Mesenchymal stem cell (in vitro differentiated cells and primary cell): ENCODE results near the gene SDK2.

Experiments used
- DNase-seq: peaks from one replicate; pipeline ENCODE4 v3.0.0-alpha.2; 2013
- H2AFZ ChIP-seq: one replicate; pipeline ENCODE4 v1.6.1; 2013; ENCODE audit warnings: low read depth, mild to moderate bottlenecking, control low read depth, inconsistent platforms, low read length, moderate library complexity
- H2AK5ac ChIP-seq: 2 replicates; pipeline ENCODE4 v1.6.1; 2013; ENCODE audit warnings: low read length, moderate library complexity, mild to moderate bottlenecking, inconsistent platforms; ENCODE audit not compliant: severe bottlenecking
- H2BK120ac ChIP-seq: one replicate; pipeline ENCODE4 v1.6.1; 2013; ENCODE audit warnings: low read depth, mild to moderate bottlenecking, inconsistent platforms, low read length, moderate library complexity
- H2BK12ac ChIP-seq, 2 experiments: one replicate each; pipeline ENCODE4 v1.6.1; 2013; ENCODE audit warnings: inconsistent platforms in 2 of 2, low read length in 2 of 2, mild to moderate bottlenecking in 2 of 2, moderate library complexity in 2 of 2, control low read depth in 1 of 2
- H2BK15ac ChIP-seq: one replicate; pipeline ENCODE4 v1.6.1; 2013; ENCODE audit warnings: mild to moderate bottlenecking, low read depth, inconsistent platforms; ENCODE audit not compliant: poor library complexity, severe bottlenecking
- H2BK5ac ChIP-seq: 2 replicates; pipeline ENCODE4 v1.6.1; 2013; ENCODE audit warnings: low read depth, mild to moderate bottlenecking, low read length, control low read depth, inconsistent platforms; ENCODE audit not compliant: poor library complexity, severe bottlenecking
- H3K14ac ChIP-seq, 2 experiments: one replicate each; pipeline ENCODE4 v1.6.1; 2013; ENCODE audit warnings: inconsistent platforms in 2 of 2, low read length in 2 of 2, control low read depth in 1 of 2, mild to moderate bottlenecking in 1 of 2, moderate library complexity in 1 of 2
- H3K18ac ChIP-seq, 2 experiments: one replicate each; pipeline ENCODE4 v1.6.1; 2013; ENCODE audit warnings: inconsistent platforms in 2 of 2, low read length in 2 of 2, control low read depth in 1 of 2, low read depth in 1 of 2, mild to moderate bottlenecking in 1 of 2
- H3K23ac ChIP-seq, 2 experiments: one replicate each; pipeline ENCODE4 v1.6.1; 2013; ENCODE audit warnings: inconsistent platforms in 2 of 2, low read length in 2 of 2, mild to moderate bottlenecking in 2 of 2, moderate library complexity in 2 of 2, control low read depth in 1 of 2
- H3K27ac ChIP-seq: 2 replicates; pipeline ENCODE4 v1.5.1; 2013; ENCODE audit warnings: mild to moderate bottlenecking, moderate library complexity, low read length, control low read depth, inconsistent platforms; ENCODE audit not compliant: poor library complexity, severe bottlenecking
- H3K27me3 ChIP-seq, 2 experiments: 2 replicates each; pipeline versions ENCODE4 v1.6.1 to v1.7.0; 2013; ENCODE audit warnings: low read length in 2 of 2, mild to moderate bottlenecking in 2 of 2, moderate library complexity in 2 of 2, control low read depth in 1 of 2, inconsistent platforms in 1 of 2; ENCODE audit not compliant: control insufficient read depth in 1 of 2, insufficient read depth in 1 of 2
- H3K36me3 ChIP-seq, 2 experiments: 2 replicates each; pipeline versions ENCODE4 v1.6.1 to v1.7.0; 2013; ENCODE audit warnings: low read length in 2 of 2, control low read depth in 1 of 2, inconsistent platforms in 1 of 2, low read depth in 1 of 2, mild to moderate bottlenecking in 1 of 2; ENCODE audit not compliant: insufficient read depth in 2 of 2, control insufficient read depth in 1 of 2
- H3K4ac ChIP-seq, 2 experiments: one replicate each; pipeline ENCODE4 v1.6.1; 2013; ENCODE audit warnings: inconsistent platforms in 2 of 2, low read length in 2 of 2, mild to moderate bottlenecking in 2 of 2, moderate library complexity in 2 of 2, control low read depth in 1 of 2, low read depth in 1 of 2
- H3K4me1 ChIP-seq: 2 replicates; pipeline ENCODE4 v1.6.1; 2013; ENCODE audit warnings: low read depth, low read length, control low read depth; ENCODE audit not compliant: control insufficient read depth, insufficient read depth
- H3K4me2 ChIP-seq: 2 replicates; pipeline ENCODE4 v1.6.1; 2013; ENCODE audit warnings: low read length, mild to moderate bottlenecking, inconsistent platforms; ENCODE audit not compliant: poor library complexity, severe bottlenecking
- H3K4me3 ChIP-seq, 2 experiments: 2 replicates each; pipeline versions ENCODE4 v1.5.1 to v1.7.0; 2013; ENCODE audit warnings: low read length in 2 of 2, mild to moderate bottlenecking in 2 of 2, control low read depth in 1 of 2, low read depth in 1 of 2; ENCODE audit not compliant: insufficient read depth in 1 of 2
- H3K79me1 ChIP-seq: replicated peaks from 2 replicates; pipeline ENCODE4 v1.6.1; 2013; ENCODE audit warnings: mild to moderate bottlenecking, control low read depth, low read length, inconsistent platforms; ENCODE audit not compliant: poor library complexity, severe bottlenecking
- H3K9ac ChIP-seq: 2 replicates; pipeline ENCODE4 v1.7.0; 2013; ENCODE audit warnings: mild to moderate bottlenecking, low read length, moderate library complexity
- H3K9me3 ChIP-seq: 2 replicates; pipeline ENCODE4 v1.7.0; 2013; ENCODE audit warnings: mild to moderate bottlenecking, low read length; ENCODE audit not compliant: control insufficient read depth
- H4K8ac ChIP-seq: one replicate; pipeline ENCODE4 v1.6.1; 2013; ENCODE audit warnings: inconsistent platforms, mild to moderate bottlenecking, low read length, moderate library complexity
- H4K91ac ChIP-seq: one replicate; pipeline ENCODE4 v1.6.1; 2013; ENCODE audit warnings: mild to moderate bottlenecking, low read length, inconsistent platforms
- WGBS: methylation state at CpG from one replicate; pipeline ENCODE4 v1.1.7; 2013; ENCODE audit warnings: mixed read lengths; 5-methylcytosine and 5-hydroxymethylcytosine counted together

Gene SDK2

DNA sequence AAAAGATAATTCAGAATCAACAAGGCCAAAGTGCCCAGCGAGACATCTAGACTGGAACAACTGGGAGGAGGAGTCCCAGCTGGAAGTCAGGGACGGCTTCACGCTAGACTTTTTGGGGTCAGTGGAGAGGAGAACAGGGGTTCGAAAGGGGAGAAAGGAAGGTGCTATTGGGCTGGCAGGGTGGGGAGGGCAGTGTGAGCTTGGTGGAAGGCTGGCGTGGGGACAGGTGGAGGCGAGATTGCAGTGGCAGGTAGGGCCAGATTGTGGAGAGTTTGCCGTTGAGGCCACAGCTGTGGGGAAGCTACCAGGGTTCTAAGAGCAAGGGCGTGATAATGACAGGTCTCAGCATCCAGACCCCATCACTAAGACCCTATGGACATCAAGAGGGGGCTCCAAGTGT is 10.5 kb downstream of the SDK2 start:
- Histone ChIP-seq H3K4me2 (no peak overlapping the region), H3K9me3 (no peaks in the 10 kb centered on the region), H2BK5ac (no peak overlapping the region), H3K18ac (no peak overlapping the region), H2AFZ (no peak overlapping the region), H3K36me3 (no peaks in the 10 kb centered on the region), H3K79me1 (no peaks in the 10 kb centered on the region), H2AK5ac (no peak overlapping the region), H3K23ac (no peak overlapping the region), H4K91ac (no peak overlapping the region), H3K4ac (no peak overlapping the region), H3K27me3 (peaks cover 12 to 49% of the 10 kb centered on the region in 2 experiments), H2BK120ac (no peak overlapping the region), H3K9ac (no peak overlapping the region), H3K27ac (no peak overlapping the region), H3K14ac (no peak overlapping the region), H4K8ac (no peak overlapping the region), H2BK15ac (no peak overlapping the region), H3K4me3 (no peak overlapping the region), H2BK12ac (no peak overlapping the region), H3K4me1 (no peaks in the 10 kb centered on the region)
- WGBS = 83% methylated on average over 8 of the region's 8 CpGs
- DNase-seq = no peak

- H3K4me3 ChIP-seq = no peak overlapping the region
- no peak overlapping the region for H3K23ac ChIP-seq
- H2BK5ac ChIP-seq = no peak overlapping the region
- no peaks in the 10 kb centered on the region for H3K9me3 ChIP-seq
- no peaks in the 10 kb centered on the region for H3K4me1 ChIP-seq
- H3K27me3 ChIP-seq = peaks cover 4 to 40% of the 10 kb centered on the region in 2 experiments
- no peak overlapping the region for H3K18ac ChIP-seq
- no peak overlapping the region for H3K4me2 ChIP-seq
- no peak overlapping the region for H2BK15ac ChIP-seq
- no peak overlapping the region for H3K4ac ChIP-seq
- 83% methylated on average over 1 of the region's 2 CpGs for WGBS
- no peaks in the 10 kb centered on the region for H3K36me3 ChIP-seq
- H3K9ac ChIP-seq = no peak overlapping the region
- no peak overlapping the region for H3K27ac ChIP-seq
- H4K8ac ChIP-seq = no peak overlapping the region
- H3K14ac ChIP-seq = no peak overlapping the region
- no peak overlapping the region for H2BK12ac ChIP-seq
- H2AK5ac ChIP-seq = no peak overlapping the region
- no peak overlapping the region for H4K91ac ChIP-seq
- H3K79me1 ChIP-seq = no peaks in the 10 kb centered on the region
- no peak overlapping the region for H2AFZ ChIP-seq
- no peak for DNase-seq
- H2BK120ac ChIP-seq = no peak overlapping the region
Observed at GRCh38 chr17:73632513-73632912, 11.7 kb downstream of the SDK2 start.

GRCh38 chr17:73630965-73631595 is 13.2 kb downstream of the SDK2 start:
- Histone ChIP-seq H3K9ac (no peak overlapping the region), H3K23ac (no peak overlapping the region), H2BK5ac (no peak overlapping the region), H4K8ac (no peak overlapping the region), H2BK12ac (no peak overlapping the region), H3K79me1 (no peaks in the 10 kb centered on the region), H3K14ac (no peak overlapping the region), H3K36me3 (no peaks in the 10 kb centered on the region), H3K4ac (no peak overlapping the region), H2AK5ac (no peak overlapping the region), H3K4me1 (no peaks in the 10 kb centered on the region), H3K27ac (no peak overlapping the region), H3K9me3 (no peaks in the 10 kb centered on the region), H3K27me3 (peaks cover 4 to 36% of the 10 kb centered on the region in 2 experiments), H4K91ac (no peak overlapping the region), H3K4me3 (no peak overlapping the region), H3K18ac (no peak overlapping the region), H2AFZ (no peak overlapping the region), H2BK120ac (no peak overlapping the region), H3K4me2 (no peak overlapping the region), H2BK15ac (no peak overlapping the region)
- DNase-seq = no peak
- WGBS = 89% methylated on average over 19 of the region's 19 CpGs

GRCh38 chr17:73630531-73630930 is 13.7 kb downstream of the SDK2 start:
- H3K36me3 ChIP-seq = no peaks in the 10 kb centered on the region
- no peak overlapping the region for H2BK15ac ChIP-seq
- H2BK5ac ChIP-seq = no peak overlapping the region
- no peak overlapping the region for H2BK12ac ChIP-seq
- H3K4ac ChIP-seq = no peak overlapping the region
- WGBS = 83% methylated on average over 6 of the region's 6 CpGs
- H4K91ac ChIP-seq = no peak overlapping the region
- H2BK120ac ChIP-seq = no peak overlapping the region
- no peak for DNase-seq
- H3K27me3 ChIP-seq = peaks cover 4 to 31% of the 10 kb centered on the region in 2 experiments
- H3K9ac ChIP-seq = no peak overlapping the region
- H3K18ac ChIP-seq = no peak overlapping the region
- H2AFZ ChIP-seq = no peak overlapping the region
- H4K8ac ChIP-seq = no peak overlapping the region
- H3K4me1 ChIP-seq = no peaks in the 10 kb centered on the region
- no peak overlapping the region for H2AK5ac ChIP-seq
- no peak overlapping the region for H3K14ac ChIP-seq
- H3K4me3 ChIP-seq = no peak overlapping the region
- no peaks in the 10 kb centered on the region for H3K9me3 ChIP-seq
- no peak overlapping the region for H3K27ac ChIP-seq
- H3K4me2 ChIP-seq = no peak overlapping the region
- H3K79me1 ChIP-seq = no peaks in the 10 kb centered on the region
- H3K23ac ChIP-seq = no peak overlapping the region
